ENCODE results near the gene PEX6.

- TF ChIP-seq NFATC3 (CRISPR knock-in tag; IDR thresholded peaks at IDR 0.05) (no peak), MAF1 (CRISPR knock-in tag; IDR thresholded peaks at IDR 0.05; ENCODE audit: borderline replicate concordance) (no peak), POLR2A (IDR thresholded peaks at IDR 0.05; ENCODE audit: insufficient read depth in 1 of 2, low read depth in 2 of 2, low read length in 2 of 2) (no peak), BRF2 (CRISPR knock-in tag; IDR thresholded peaks at IDR 0.05) (no peak), KLF16 (CRISPR knock-in tag; IDR thresholded peaks at IDR 0.05) (no peak), NFE2L2 (IDR thresholded peaks at IDR 0.05; ENCODE audit: low read length) (no peak), TCF7L2 (IDR thresholded peaks at IDR 0.05; ENCODE audit: low read depth, low read length) (no peak), HMGXB4 (CRISPR knock-in tag; IDR thresholded peaks at IDR 0.05; ENCODE audit: borderline replicate concordance in 1 of 2, low read depth in 1 of 2) (no peak), PREB (CRISPR knock-in tag; IDR thresholded peaks at IDR 0.05) (no peak), ZSCAN20 (CRISPR knock-in tag; IDR thresholded peaks at IDR 0.05; ENCODE audit: borderline replicate concordance) (no peak), ELK4 (CRISPR knock-in tag; IDR thresholded peaks at IDR 0.05; ENCODE audit: borderline replicate concordance) (no peak)
- TF ChIP-seq, protein P1, sequence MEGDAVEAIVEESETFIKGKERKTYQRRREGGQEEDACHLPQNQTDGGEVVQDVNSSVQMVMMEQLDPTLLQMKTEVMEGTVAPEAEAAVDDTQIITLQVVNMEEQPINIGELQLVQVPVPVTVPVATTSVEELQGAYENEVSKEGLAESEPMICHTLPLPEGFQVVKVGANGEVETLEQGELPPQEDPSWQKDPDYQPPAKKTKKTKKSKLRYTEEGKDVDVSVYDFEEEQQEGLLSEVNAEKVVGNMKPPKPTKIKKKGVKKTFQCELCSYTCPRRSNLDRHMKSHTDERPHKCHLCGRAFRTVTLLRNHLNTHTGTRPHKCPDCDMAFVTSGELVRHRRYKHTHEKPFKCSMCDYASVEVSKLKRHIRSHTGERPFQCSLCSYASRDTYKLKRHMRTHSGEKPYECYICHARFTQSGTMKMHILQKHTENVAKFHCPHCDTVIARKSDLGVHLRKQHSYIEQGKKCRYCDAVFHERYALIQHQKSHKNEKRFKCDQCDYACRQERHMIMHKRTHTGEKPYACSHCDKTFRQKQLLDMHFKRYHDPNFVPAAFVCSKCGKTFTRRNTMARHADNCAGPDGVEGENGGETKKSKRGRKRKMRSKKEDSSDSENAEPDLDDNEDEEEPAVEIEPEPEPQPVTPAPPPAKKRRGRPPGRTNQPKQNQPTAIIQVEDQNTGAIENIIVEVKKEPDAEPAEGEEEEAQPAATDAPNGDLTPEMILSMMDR (CRISPR knock-in tag; IDR thresholded peaks at IDR 0.05), result no peak
- TF ChIP-seq, protein P2, sequence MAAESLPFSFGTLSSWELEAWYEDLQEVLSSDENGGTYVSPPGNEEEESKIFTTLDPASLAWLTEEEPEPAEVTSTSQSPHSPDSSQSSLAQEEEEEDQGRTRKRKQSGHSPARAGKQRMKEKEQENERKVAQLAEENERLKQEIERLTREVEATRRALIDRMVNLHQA (CRISPR knock-in tag; IDR thresholded peaks at IDR 0.05), result no peak
- TF ChIP-seq, protein P3, sequence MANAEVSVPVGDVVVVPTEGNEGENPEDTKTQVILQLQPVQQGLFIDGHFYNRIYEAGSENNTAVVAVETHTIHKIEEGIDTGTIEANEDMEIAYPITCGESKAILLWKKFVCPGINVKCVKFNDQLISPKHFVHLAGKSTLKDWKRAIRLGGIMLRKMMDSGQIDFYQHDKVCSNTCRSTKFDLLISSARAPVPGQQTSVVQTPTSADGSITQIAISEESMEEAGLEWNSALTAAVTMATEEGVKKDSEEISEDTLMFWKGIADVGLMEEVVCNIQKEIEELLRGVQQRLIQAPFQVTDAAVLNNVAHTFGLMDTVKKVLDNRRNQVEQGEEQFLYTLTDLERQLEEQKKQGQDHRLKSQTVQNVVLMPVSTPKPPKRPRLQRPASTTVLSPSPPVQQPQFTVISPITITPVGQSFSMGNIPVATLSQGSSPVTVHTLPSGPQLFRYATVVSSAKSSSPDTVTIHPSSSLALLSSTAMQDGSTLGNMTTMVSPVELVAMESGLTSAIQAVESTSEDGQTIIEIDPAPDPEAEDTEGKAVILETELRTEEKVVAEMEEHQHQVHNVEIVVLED (CRISPR knock-in tag; IDR thresholded peaks at IDR 0.05; ENCODE audit: borderline replicate concordance), result no peak
Observed at GRCh38 chr6:42993445-42993844, 14.5 kb upstream of the PEX6 start.

Measured in HepG2 (cell line).